GM23338 (cell line): ENCODE results near the gene TBC1D12. TPM values are rescaled to one million over a fixed set of nuclear protein-coding genes. Genes with fewer than 3 reads are reported as not detected.

Experiments
- ATAC-seq: fragments of 200-7000 bp; cut with Tn5 transposase; 3 replicates; pipeline ENCODE4 v1.9.1; 2020
- DNase-seq: peaks from one replicate; pipeline ENCODE4 v3.0.0-alpha.2; 2015; ENCODE audit warnings: low spot score
- H2AFZ ChIP-seq: fragments of 200-600 bp; sonication (generic); 2 replicates; pipeline ENCODE4 v1.8.0; 2016; ENCODE audit warnings: antibody characterized with exemption, mild to moderate bottlenecking, moderate library complexity
- H3F3A ChIP-seq: fragments of 200-600 bp; sonication (generic); replicated peaks from 2 replicates; pipeline ENCODE4 v1.8.0; 2017; ENCODE audit warnings: antibody characterized with exemption, mixed run types, low read depth
- H3K27ac ChIP-seq: fragments of 200-600 bp; sonication (generic); 2 replicates; pipeline ENCODE4 v1.6.1; 2016; ENCODE audit warnings: low read depth
- H3K27me3 ChIP-seq: fragments of 200-600 bp; sonication (generic); 2 replicates; pipeline ENCODE4 v1.8.0; 2016; ENCODE audit warnings: mild to moderate bottlenecking, mixed run types, moderate library complexity; ENCODE audit not compliant: insufficient read depth
- H3K36me3 ChIP-seq: fragments of 200-600 bp; sonication (generic); 2 replicates; pipeline ENCODE4 v1.8.0; 2016; ENCODE audit warnings: mild to moderate bottlenecking; ENCODE audit not compliant: insufficient read depth
- H3K4me1 ChIP-seq: fragments of 200-600 bp; sonication (generic); 2 replicates; pipeline ENCODE4 v1.8.0; 2016; ENCODE audit warnings: mild to moderate bottlenecking, moderate library complexity; ENCODE audit not compliant: insufficient read depth
- H3K4me2 ChIP-seq: fragments of 200-600 bp; sonication (generic); 2 replicates; pipeline ENCODE4 v1.7.1; 2017; ENCODE audit warnings: mixed run types
- H3K4me3 ChIP-seq: fragments of 200-600 bp; sonication (generic); 2 replicates; pipeline ENCODE4 v1.6.1; 2016; ENCODE audit warnings: mixed run types
- H3K79me2 ChIP-seq: fragments of 200-600 bp; sonication (generic); replicated peaks from 2 replicates; pipeline ENCODE4 v1.8.0; 2017; ENCODE audit warnings: mild to moderate bottlenecking; ENCODE audit not compliant: insufficient read depth
- H3K9me2 ChIP-seq: fragments of 200-600 bp; sonication (generic); 2 replicates; pipeline ENCODE4 v1.8.0; 2017; ENCODE audit not compliant: insufficient read depth
- H4K20me1 ChIP-seq: fragments of 200-600 bp; sonication (generic); replicated peaks from 2 replicates; pipeline ENCODE4 v1.8.0; 2017; ENCODE audit warnings: mild to moderate bottlenecking; ENCODE audit not compliant: insufficient read depth
- H3K27ac Mint-ChIP-seq: 2 replicates; pipeline ENCODE4 v1.8.0; 2020; ENCODE audit warnings: inconsistent platforms, mild to moderate bottlenecking, moderate library complexity, mixed read lengths
- H3K27me3 Mint-ChIP-seq: 3 replicates; pipeline ENCODE4 v1.8.0; 2022; ENCODE audit warnings: low read depth, mild to moderate bottlenecking, moderate library complexity, mixed read lengths, inconsistent platforms; ENCODE audit not compliant: insufficient read depth, poor library complexity
- H3K36me3 Mint-ChIP-seq: 3 replicates; pipeline ENCODE4 v1.8.0; 2021; ENCODE audit warnings: low read depth, mild to moderate bottlenecking, inconsistent platforms, moderate library complexity, mixed read lengths
- H3K4me1 Mint-ChIP-seq: 3 replicates; pipeline ENCODE4 v1.8.0; 2020; ENCODE audit warnings: mild to moderate bottlenecking, inconsistent platforms, mixed read lengths
- H3K4me3 Mint-ChIP-seq: 3 replicates; pipeline ENCODE4 v1.8.0; 2021; ENCODE audit warnings: moderate library complexity, mild to moderate bottlenecking, inconsistent platforms, mixed read lengths
- H3K9me3 Mint-ChIP-seq: 3 replicates; pipeline ENCODE4 v1.8.0; 2020; ENCODE audit warnings: moderate library complexity, mild to moderate bottlenecking, inconsistent platforms, mixed read lengths
- CREB1 ChIP-seq: fragments of 250-450 bp; sonication (Bioruptor Pico); IDR thresholded peaks from 2 replicates; pipeline ENCODE4 v1.5.0; 2020; ENCODE audit warnings: low read depth, mild to moderate bottlenecking, moderate library complexity
- EZH2 ChIP-seq: fragments of 200-600 bp; sonication (generic); IDR thresholded peaks from one replicate; pipeline ENCODE4 v1.8.0; 2017; ENCODE audit warnings: antibody characterized with exemption, mild to moderate bottlenecking, low read depth; ENCODE audit not compliant: unreplicated experiment
- EZH2phosphoT487 ChIP-seq: fragments of 200-600 bp; sonication (generic); IDR thresholded peaks from one replicate; pipeline ENCODE4 v1.8.1; 2018; ENCODE audit warnings: antibody characterized with exemption; ENCODE audit not compliant: unreplicated experiment
- JUNB ChIP-seq: IDR thresholded peaks from one replicate; pipeline ENCODE4 v1.6.1; 2016; ENCODE audit warnings: antibody characterized with exemption; ENCODE audit not compliant: unreplicated experiment
- NANOG ChIP-seq: IDR thresholded peaks from 2 replicates; pipeline ENCODE4 v1.6.1; 2016; ENCODE audit warnings: antibody characterized with exemption, borderline replicate concordance
- POLR2AphosphoS5 ChIP-seq: IDR thresholded peaks from 2 replicates; pipeline ENCODE4 v1.6.1; 2016; ENCODE audit warnings: antibody characterized with exemption, low read depth
- STAT1 ChIP-seq: IDR thresholded peaks from one replicate; pipeline ENCODE4 v1.6.1; 2016; ENCODE audit warnings: antibody characterized with exemption; ENCODE audit not compliant: unreplicated experiment
- ZNF331 ChIP-seq: fragments of 250-450 bp; sonication (Bioruptor Pico); IDR thresholded peaks from 2 replicates; pipeline ENCODE4 v1.5.0; 2020; ENCODE audit warnings: low read depth, mild to moderate bottlenecking, moderate library complexity
- polyA plus RNA-seq: library from polyadenylated mRNA; unstranded; fragments of >200 nt; fragmentation: Nextera tagmentation; extraction: Ambion mirVana; gene quantifications from 2 replicates; pipeline ENCODE4 v1.2.1, GENCODE V29; 2016
- total RNA-seq: library from RNA; depleted of rRNA; stranded (reverse); fragments of >200 nt; shearing (Covaris generic); gene quantifications from 2 replicates; pipeline ENCODE4 v1.2.3, GENCODE V29; 2014
- TF ChIP-seq, protein P1 (sequence below): IDR thresholded peaks from one replicate; pipeline ENCODE4 v1.6.1; 2018; ENCODE audit warnings: antibody characterized with exemption; ENCODE audit not compliant: unreplicated experiment
- TF ChIP-seq, protein P2 (sequence below): fragments of 250-450 bp; sonication (Bioruptor Pico); IDR thresholded peaks from 2 replicates; pipeline ENCODE4 v1.5.0; 2020; ENCODE audit warnings: mild to moderate bottlenecking, moderate library complexity
- TF ChIP-seq, protein P3 (sequence below), 2 experiments: fragments of 200-600 bp in 1 of 2; sonication (generic) in 1 of 2; conservative IDR thresholded peaks; 2 replicates each; pipeline versions ENCODE4 v1.5.1 to v1.6.1; 2016 to 2017; ENCODE audit warnings: antibody characterized with exemption in 2 of 2, low read depth in 2 of 2, mild to moderate bottlenecking in 2 of 2, moderate library complexity in 1 of 2

Gene TBC1D12
- total and polyA plus RNA-seq, 2 experiments from 2014 or later, result 2.3 to 3.6 TPM

DNA sequence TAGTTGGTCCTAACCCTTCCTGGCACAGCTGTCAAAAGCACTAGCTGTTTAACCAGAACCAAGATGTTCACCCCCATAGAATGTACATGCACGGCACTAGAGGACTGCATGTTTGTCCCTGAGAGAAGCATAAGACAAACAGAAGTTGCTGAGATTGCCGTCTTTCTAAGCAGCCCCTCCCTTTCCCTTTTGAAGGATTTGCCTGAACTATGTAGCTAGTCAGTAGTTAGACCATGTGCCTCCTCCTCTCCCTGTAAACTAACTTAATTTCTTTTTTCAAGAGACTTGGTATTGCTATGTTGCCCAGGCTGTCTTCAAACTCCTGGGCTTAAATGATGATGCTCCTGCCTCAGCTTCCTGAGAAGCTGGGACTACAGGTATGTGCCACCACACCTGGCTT, 40.7 kb downstream of the TBC1D12 start (continued):
- TF ChIP-seq EZH2, result no peak
- TF ChIP-seq, protein P1, sequence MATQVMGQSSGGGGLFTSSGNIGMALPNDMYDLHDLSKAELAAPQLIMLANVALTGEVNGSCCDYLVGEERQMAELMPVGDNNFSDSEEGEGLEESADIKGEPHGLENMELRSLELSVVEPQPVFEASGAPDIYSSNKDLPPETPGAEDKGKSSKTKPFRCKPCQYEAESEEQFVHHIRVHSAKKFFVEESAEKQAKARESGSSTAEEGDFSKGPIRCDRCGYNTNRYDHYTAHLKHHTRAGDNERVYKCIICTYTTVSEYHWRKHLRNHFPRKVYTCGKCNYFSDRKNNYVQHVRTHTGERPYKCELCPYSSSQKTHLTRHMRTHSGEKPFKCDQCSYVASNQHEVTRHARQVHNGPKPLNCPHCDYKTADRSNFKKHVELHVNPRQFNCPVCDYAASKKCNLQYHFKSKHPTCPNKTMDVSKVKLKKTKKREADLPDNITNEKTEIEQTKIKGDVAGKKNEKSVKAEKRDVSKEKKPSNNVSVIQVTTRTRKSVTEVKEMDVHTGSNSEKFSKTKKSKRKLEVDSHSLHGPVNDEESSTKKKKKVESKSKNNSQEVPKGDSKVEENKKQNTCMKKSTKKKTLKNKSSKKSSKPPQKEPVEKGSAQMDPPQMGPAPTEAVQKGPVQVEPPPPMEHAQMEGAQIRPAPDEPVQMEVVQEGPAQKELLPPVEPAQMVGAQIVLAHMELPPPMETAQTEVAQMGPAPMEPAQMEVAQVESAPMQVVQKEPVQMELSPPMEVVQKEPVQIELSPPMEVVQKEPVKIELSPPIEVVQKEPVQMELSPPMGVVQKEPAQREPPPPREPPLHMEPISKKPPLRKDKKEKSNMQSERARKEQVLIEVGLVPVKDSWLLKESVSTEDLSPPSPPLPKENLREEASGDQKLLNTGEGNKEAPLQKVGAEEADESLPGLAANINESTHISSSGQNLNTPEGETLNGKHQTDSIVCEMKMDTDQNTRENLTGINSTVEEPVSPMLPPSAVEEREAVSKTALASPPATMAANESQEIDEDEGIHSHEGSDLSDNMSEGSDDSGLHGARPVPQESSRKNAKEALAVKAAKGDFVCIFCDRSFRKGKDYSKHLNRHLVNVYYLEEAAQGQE, result no peak
- no peak for TF ChIP-seq POLR2AphosphoS5
- TF ChIP-seq ZNF331 (CRISPR knock-in tag), result no peak
- TF ChIP-seq NANOG, result no peak
- TF ChIP-seq EZH2phosphoT487, result no peak

DNA sequence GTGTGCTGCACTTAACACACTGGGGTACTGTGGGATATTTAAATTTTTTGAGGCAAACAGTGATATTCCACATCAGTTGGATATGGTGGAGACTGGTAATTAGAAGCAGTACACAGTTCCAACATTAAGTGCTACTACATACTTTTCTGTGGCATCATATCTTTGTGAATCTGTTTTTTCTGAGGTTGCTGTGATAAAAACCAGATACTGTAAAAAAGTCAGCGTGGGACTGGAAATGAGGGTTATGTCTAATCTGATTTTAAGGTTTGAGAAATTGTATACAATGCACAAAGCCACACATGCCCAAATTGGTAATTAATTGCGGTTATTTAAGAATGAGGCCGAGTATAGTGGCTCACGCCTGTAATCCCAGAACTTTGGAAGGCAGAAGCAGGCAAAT, 41.2 kb downstream of the TBC1D12 start:
- Histone ChIP-seq H3K4me3 (no peak overlapping the region), H3K27ac (no peak overlapping the region), H3K4me2 (no peak overlapping the region), H3K79me2 (no peaks in the 10 kb centered on the region), H3F3A (no peaks in the 10 kb centered on the region), H3K4me1 (no peaks in the 10 kb centered on the region), H2AFZ (no peak overlapping the region), H3K27me3 (no peaks in the 10 kb centered on the region), H3K9me2 (no peaks in the 10 kb centered on the region), H3K36me3 (no peaks in the 10 kb centered on the region), H4K20me1 (no peaks in the 10 kb centered on the region)
- DNase-seq, result no peak
- Mint-ChIP-seq H3K36me3 (no peaks in the 10 kb centered on the region), H3K9me3 (no peaks in the 10 kb centered on the region), H3K4me3 (no peak overlapping the region), H3K4me1 (no peaks in the 10 kb centered on the region), H3K27ac (no peak overlapping the region), H3K27me3 (peaks cover 2% of the 10 kb centered on the region)
- ATAC-seq, result no peak
- TF ChIP-seq, protein P2, sequence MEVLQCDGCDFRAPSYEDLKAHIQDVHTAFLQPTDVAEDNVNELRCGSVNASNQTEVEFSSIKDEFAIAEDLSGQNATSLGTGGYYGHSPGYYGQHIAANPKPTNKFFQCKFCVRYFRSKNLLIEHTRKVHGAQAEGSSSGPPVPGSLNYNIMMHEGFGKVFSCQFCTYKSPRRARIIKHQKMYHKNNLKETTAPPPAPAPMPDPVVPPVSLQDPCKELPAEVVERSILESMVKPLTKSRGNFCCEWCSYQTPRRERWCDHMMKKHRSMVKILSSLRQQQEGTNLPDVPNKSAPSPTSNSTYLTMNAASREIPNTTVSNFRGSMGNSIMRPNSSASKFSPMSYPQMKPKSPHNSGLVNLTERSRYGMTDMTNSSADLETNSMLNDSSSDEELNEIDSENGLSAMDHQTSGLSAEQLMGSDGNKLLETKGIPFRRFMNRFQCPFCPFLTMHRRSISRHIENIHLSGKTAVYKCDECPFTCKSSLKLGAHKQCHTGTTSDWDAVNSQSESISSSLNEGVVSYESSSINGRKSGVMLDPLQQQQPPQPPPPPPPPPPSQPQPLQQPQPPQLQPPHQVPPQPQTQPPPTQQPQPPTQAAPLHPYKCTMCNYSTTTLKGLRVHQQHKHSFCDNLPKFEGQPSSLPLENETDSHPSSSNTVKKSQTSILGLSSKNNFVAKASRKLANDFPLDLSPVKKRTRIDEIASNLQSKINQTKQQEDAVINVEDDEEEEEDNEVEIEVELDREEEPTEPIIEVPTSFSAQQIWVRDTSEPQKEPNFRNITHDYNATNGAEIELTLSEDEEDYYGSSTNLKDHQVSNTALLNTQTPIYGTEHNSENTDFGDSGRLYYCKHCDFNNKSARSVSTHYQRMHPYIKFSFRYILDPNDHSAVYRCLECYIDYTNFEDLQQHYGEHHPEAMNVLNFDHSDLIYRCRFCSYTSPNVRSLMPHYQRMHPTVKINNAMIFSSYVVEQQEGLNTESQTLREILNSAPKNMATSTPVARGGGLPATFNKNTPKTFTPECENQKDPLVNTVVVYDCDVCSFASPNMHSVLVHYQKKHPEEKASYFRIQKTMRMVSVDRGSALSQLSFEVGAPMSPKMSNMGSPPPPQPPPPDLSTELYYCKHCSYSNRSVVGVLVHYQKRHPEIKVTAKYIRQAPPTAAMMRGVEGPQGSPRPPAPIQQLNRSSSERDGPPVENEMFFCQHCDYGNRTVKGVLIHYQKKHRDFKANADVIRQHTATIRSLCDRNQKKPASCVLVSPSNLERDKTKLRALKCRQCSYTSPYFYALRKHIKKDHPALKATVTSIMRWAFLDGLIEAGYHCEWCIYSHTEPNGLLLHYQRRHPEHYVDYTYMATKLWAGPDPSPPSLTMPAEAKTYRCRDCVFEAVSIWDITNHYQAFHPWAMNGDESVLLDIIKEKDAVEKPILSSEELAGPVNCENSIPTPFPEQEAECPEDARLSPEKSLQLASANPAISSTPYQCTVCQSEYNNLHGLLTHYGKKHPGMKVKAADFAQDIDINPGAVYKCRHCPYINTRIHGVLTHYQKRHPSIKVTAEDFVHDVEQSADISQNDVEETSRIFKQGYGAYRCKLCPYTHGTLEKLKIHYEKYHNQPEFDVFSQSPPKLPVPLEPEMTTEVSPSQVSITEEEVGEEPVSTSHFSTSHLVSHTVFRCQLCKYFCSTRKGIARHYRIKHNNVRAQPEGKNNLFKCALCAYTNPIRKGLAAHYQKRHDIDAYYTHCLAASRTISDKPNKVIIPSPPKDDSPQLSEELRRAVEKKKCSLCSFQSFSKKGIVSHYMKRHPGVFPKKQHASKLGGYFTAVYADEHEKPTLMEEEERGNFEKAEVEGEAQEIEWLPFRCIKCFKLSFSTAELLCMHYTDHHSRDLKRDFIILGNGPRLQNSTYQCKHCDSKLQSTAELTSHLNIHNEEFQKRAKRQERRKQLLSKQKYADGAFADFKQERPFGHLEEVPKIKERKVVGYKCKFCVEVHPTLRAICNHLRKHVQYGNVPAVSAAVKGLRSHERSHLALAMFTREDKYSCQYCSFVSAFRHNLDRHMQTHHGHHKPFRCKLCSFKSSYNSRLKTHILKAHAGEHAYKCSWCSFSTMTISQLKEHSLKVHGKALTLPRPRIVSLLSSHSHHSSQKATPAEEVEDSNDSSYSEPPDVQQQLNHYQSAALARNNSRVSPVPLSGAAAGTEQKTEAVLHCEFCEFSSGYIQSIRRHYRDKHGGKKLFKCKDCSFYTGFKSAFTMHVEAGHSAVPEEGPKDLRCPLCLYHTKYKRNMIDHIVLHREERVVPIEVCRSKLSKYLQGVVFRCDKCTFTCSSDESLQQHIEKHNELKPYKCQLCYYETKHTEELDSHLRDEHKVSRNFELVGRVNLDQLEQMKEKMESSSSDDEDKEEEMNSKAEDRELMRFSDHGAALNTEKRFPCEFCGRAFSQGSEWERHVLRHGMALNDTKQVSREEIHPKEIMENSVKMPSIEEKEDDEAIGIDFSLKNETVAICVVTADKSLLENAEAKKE (CRISPR knock-in tag), result no peak
- TF ChIP-seq STAT1 (no peak), POLR2AphosphoS5 (no peak), JUNB (no peak), CREB1 (no peak)
- TF ChIP-seq, protein P3, sequence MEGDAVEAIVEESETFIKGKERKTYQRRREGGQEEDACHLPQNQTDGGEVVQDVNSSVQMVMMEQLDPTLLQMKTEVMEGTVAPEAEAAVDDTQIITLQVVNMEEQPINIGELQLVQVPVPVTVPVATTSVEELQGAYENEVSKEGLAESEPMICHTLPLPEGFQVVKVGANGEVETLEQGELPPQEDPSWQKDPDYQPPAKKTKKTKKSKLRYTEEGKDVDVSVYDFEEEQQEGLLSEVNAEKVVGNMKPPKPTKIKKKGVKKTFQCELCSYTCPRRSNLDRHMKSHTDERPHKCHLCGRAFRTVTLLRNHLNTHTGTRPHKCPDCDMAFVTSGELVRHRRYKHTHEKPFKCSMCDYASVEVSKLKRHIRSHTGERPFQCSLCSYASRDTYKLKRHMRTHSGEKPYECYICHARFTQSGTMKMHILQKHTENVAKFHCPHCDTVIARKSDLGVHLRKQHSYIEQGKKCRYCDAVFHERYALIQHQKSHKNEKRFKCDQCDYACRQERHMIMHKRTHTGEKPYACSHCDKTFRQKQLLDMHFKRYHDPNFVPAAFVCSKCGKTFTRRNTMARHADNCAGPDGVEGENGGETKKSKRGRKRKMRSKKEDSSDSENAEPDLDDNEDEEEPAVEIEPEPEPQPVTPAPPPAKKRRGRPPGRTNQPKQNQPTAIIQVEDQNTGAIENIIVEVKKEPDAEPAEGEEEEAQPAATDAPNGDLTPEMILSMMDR (conservative IDR thresholded peaks at IDR 0.05; ENCODE audit: low read depth in 2 of 2), result no peak
- TF ChIP-seq, protein P1, result no peak
